ENCODE results near the gene RBM33.

The RBM33 gene

GRCh38 chr7:155725006-155725355 is 80.5 kb downstream of the RBM33 start:
- no peak for DNase-seq (ENCODE audit: low spot score in 2 of 2)
- ATAC-seq (replicated peaks; ENCODE audit: extremely low read depth, poor library complexity, severe bottlenecking) = no peak
- H3K27ac Mint-ChIP-seq (ENCODE audit: low read depth) = peak overlapping the region; percentile 42
- H3K36me3 Mint-ChIP-seq (ENCODE audit: insufficient read depth) = peaks cover 26% of the 10 kb centered on the region
- no peak overlapping the region for H3K4me3 Mint-ChIP-seq
- no peaks in the 10 kb centered on the region for H3K27me3 Mint-ChIP-seq
- no peaks in the 10 kb centered on the region for H3K9me3 Mint-ChIP-seq
- peaks cover 37% of the 10 kb centered on the region for H3K4me1 Mint-ChIP-seq

GRCh38 chr7:155727616-155728015 is 83.2 kb downstream of the RBM33 start:
- peaks cover 33% of the 10 kb centered on the region for H3K36me3 Mint-ChIP-seq (ENCODE audit: insufficient read depth)
- no peak overlapping the region for H3K4me3 Mint-ChIP-seq
- H3K27ac Mint-ChIP-seq (ENCODE audit: low read depth) = no peak overlapping the region
- DNase-seq (ENCODE audit: low spot score in 2 of 2) (no peak), ATAC-seq (replicated peaks; ENCODE audit: extremely low read depth, poor library complexity, severe bottlenecking) (no peak)
- H3K4me1 Mint-ChIP-seq = peaks cover 52% of the 10 kb centered on the region
- no peaks in the 10 kb centered on the region for H3K27me3 Mint-ChIP-seq
- H3K9me3 Mint-ChIP-seq = no peaks in the 10 kb centered on the region

- Mint-ChIP-seq H3K36me3 (ENCODE audit: insufficient read depth) (peaks cover 31% of the 10 kb centered on the region), H3K4me3 (no peak overlapping the region), H3K27me3 (no peaks in the 10 kb centered on the region), H3K27ac (ENCODE audit: low read depth) (no peak overlapping the region), H3K9me3 (no peaks in the 10 kb centered on the region), H3K4me1 (peaks cover 57% of the 10 kb centered on the region)
- DNase-seq (ENCODE audit: low spot score in 2 of 2) (no peak), ATAC-seq (replicated peaks; ENCODE audit: extremely low read depth, poor library complexity, severe bottlenecking) (no peak)
These were observed 83.7 kb downstream of the RBM33 start for GRCh38 chr7:155728116-155728515.

GRCh38 chr7:155729847-155730246 is 85.4 kb downstream of the RBM33 start:
- DNase-seq (ENCODE audit: low spot score in 2 of 2) = no peak
- Mint-ChIP-seq H3K27ac (ENCODE audit: low read depth) (no peak overlapping the region), H3K9me3 (no peaks in the 10 kb centered on the region), H3K4me3 (no peak overlapping the region), H3K36me3 (ENCODE audit: insufficient read depth) (peaks cover 32% of the 10 kb centered on the region), H3K4me1 (peaks cover 53% of the 10 kb centered on the region), H3K27me3 (no peaks in the 10 kb centered on the region)
- no peak for ATAC-seq (replicated peaks; ENCODE audit: extremely low read depth, poor library complexity, severe bottlenecking)

GRCh38 chr7:155731380-155731779 is 86.9 kb downstream of the RBM33 start:
- peaks cover 55% of the 10 kb centered on the region for H3K4me1 Mint-ChIP-seq
- peaks cover 33% of the 10 kb centered on the region for H3K36me3 Mint-ChIP-seq (ENCODE audit: insufficient read depth)
- H3K27me3 Mint-ChIP-seq = no peaks in the 10 kb centered on the region
- ATAC-seq (replicated peaks; ENCODE audit: extremely low read depth, poor library complexity, severe bottlenecking) (no peak), DNase-seq (ENCODE audit: low spot score in 2 of 2) (no peak)
- H3K9me3 Mint-ChIP-seq = no peaks in the 10 kb centered on the region
- H3K4me3 Mint-ChIP-seq = no peak overlapping the region
- H3K27ac Mint-ChIP-seq (ENCODE audit: low read depth) = peak overlapping the region; percentile 50

GRCh38 chr7:155731871-155732270 is 87.4 kb downstream of the RBM33 start:
- no peak for ATAC-seq (replicated peaks; ENCODE audit: extremely low read depth, poor library complexity, severe bottlenecking)
- Mint-ChIP-seq H3K36me3 (ENCODE audit: insufficient read depth) (peaks cover 35% of the 10 kb centered on the region), H3K27me3 (no peaks in the 10 kb centered on the region), H3K4me1 (peaks cover 55% of the 10 kb centered on the region), H3K9me3 (no peaks in the 10 kb centered on the region), H3K27ac (ENCODE audit: low read depth) (peak overlapping the region; percentile 50), H3K4me3 (no peak overlapping the region)
- no peak for DNase-seq (ENCODE audit: low spot score in 2 of 2)

GRCh38 chr7:155732286-155732685 is 87.8 kb downstream of the RBM33 start:
- peaks cover 55% of the 10 kb centered on the region for H3K4me1 Mint-ChIP-seq
- DNase-seq (ENCODE audit: low spot score in 2 of 2) = no peak
- H3K27me3 Mint-ChIP-seq = no peaks in the 10 kb centered on the region
- no peaks in the 10 kb centered on the region for H3K9me3 Mint-ChIP-seq
- H3K4me3 Mint-ChIP-seq = no peak overlapping the region
- H3K36me3 Mint-ChIP-seq (ENCODE audit: insufficient read depth) = peaks cover 33% of the 10 kb centered on the region
- ATAC-seq (replicated peaks; ENCODE audit: extremely low read depth, poor library complexity, severe bottlenecking) = no peak
- peak overlapping the region; percentile 86 for H3K27ac Mint-ChIP-seq (ENCODE audit: low read depth)

GRCh38 chr7:155733582-155734444 is 89.4 kb downstream of the RBM33 start:
- no peak overlapping the region for H3K4me3 Mint-ChIP-seq
- H3K27ac Mint-ChIP-seq (ENCODE audit: low read depth) = peak overlapping the region; percentile 72
- H3K4me1 Mint-ChIP-seq = peaks cover 53% of the 10 kb centered on the region
- H3K9me3 Mint-ChIP-seq = no peaks in the 10 kb centered on the region
- ATAC-seq (replicated peaks; ENCODE audit: extremely low read depth, poor library complexity, severe bottlenecking) (peak; percentile 43), DNase-seq (ENCODE audit: low spot score in 2 of 2) (no peak)
- H3K27me3 Mint-ChIP-seq = no peaks in the 10 kb centered on the region
- H3K36me3 Mint-ChIP-seq (ENCODE audit: insufficient read depth) = peaks cover 37% of the 10 kb centered on the region

GRCh38 chr7:155734445-155734809 is 90.0 kb downstream of the RBM33 start:
- no peak for ATAC-seq (replicated peaks; ENCODE audit: extremely low read depth, poor library complexity, severe bottlenecking)
- peaks cover 56% of the 10 kb centered on the region for H3K4me1 Mint-ChIP-seq
- no peak for DNase-seq (ENCODE audit: low spot score in 2 of 2)
- no peaks in the 10 kb centered on the region for H3K27me3 Mint-ChIP-seq
- peak overlapping the region; percentile 72 for H3K27ac Mint-ChIP-seq (ENCODE audit: low read depth)
- H3K4me3 Mint-ChIP-seq = no peak overlapping the region
- H3K36me3 Mint-ChIP-seq (ENCODE audit: insufficient read depth) = peaks cover 41% of the 10 kb centered on the region
- no peaks in the 10 kb centered on the region for H3K9me3 Mint-ChIP-seq

- Mint-ChIP-seq H3K4me1 (peaks cover 55% of the 10 kb centered on the region), H3K9me3 (no peaks in the 10 kb centered on the region), H3K27me3 (no peaks in the 10 kb centered on the region), H3K4me3 (no peak overlapping the region), H3K27ac (ENCODE audit: low read depth) (peak overlapping the region; percentile 7), H3K36me3 (ENCODE audit: insufficient read depth) (peaks cover 41% of the 10 kb centered on the region)
- DNase-seq (ENCODE audit: low spot score in 2 of 2) = no peak
- ATAC-seq (replicated peaks; ENCODE audit: extremely low read depth, poor library complexity, severe bottlenecking) = no peak
These were observed 91.1 kb downstream of the RBM33 start for GRCh38 chr7:155735442-155736115.

- Mint-ChIP-seq H3K4me1 (peaks cover 38% of the 10 kb centered on the region), H3K4me3 (no peak overlapping the region), H3K9me3 (no peaks in the 10 kb centered on the region), H3K27me3 (no peaks in the 10 kb centered on the region), H3K36me3 (ENCODE audit: insufficient read depth) (peaks cover 50% of the 10 kb centered on the region), H3K27ac (ENCODE audit: low read depth) (no peak overlapping the region)
- ATAC-seq (replicated peaks; ENCODE audit: extremely low read depth, poor library complexity, severe bottlenecking) (no peak), DNase-seq (ENCODE audit: low spot score in 2 of 2) (no peak)
These were observed 93.1 kb downstream of the RBM33 start for GRCh38 chr7:155737590-155737989.

- peaks cover 33% of the 10 kb centered on the region for H3K4me1 Mint-ChIP-seq
- no peak for DNase-seq (ENCODE audit: low spot score in 2 of 2)
- H3K9me3 Mint-ChIP-seq = no peaks in the 10 kb centered on the region
- no peak for ATAC-seq (replicated peaks; ENCODE audit: extremely low read depth, poor library complexity, severe bottlenecking)
- peaks cover 55% of the 10 kb centered on the region for H3K36me3 Mint-ChIP-seq (ENCODE audit: insufficient read depth)
- H3K27me3 Mint-ChIP-seq = no peaks in the 10 kb centered on the region
- no peak overlapping the region for H3K27ac Mint-ChIP-seq (ENCODE audit: low read depth)
- no peak overlapping the region for H3K4me3 Mint-ChIP-seq
These were observed 93.6 kb downstream of the RBM33 start for GRCh38 chr7:155738104-155738503.

Data from central memory CD8-positive, alpha-beta T cell (primary cell).